HEK293 (cell line): ENCODE measurements around the gene PDLIM5.

Source experiments
- BCL6B ChIP-seq: fragments of 450-650 bp; formaldehyde crosslinking; IDR thresholded peaks from 2 replicates; pipeline ENCODE4 v1.5.1; 2017; ENCODE audit warnings: missing biosample characterization, missing genetic modification characterization
- EGR2 ChIP-seq: fragments of 450-650 bp; formaldehyde crosslinking; IDR thresholded peaks from 2 replicates; pipeline ENCODE4 v1.5.1; 2016; ENCODE audit warnings: low read depth, missing biosample characterization, missing genetic modification characterization
- GLI2 ChIP-seq: fragments of 450-650 bp; formaldehyde crosslinking; IDR thresholded peaks from 2 replicates; pipeline ENCODE4; 2017; ENCODE audit warnings: missing biosample characterization, missing genetic modification characterization, low read depth, borderline replicate concordance
- HOXC10 ChIP-seq: sonication (generic); formaldehyde crosslinking; IDR thresholded peaks from 2 replicates; pipeline ENCODE4 v1.8.1; 2023; ENCODE audit warnings: mild to moderate bottlenecking, missing genetic modification reagents
- KLF16 ChIP-seq: fragments of 450-650 bp; formaldehyde crosslinking; IDR thresholded peaks from 2 replicates; pipeline ENCODE4 v1.5.1; 2017; ENCODE audit warnings: missing biosample characterization, missing genetic modification characterization
- KLF7 ChIP-seq: fragments of 450-650 bp; formaldehyde crosslinking; IDR thresholded peaks from 2 replicates; pipeline ENCODE4 v1.5.1; 2016; ENCODE audit warnings: missing biosample characterization, missing genetic modification characterization, borderline replicate concordance
- KLF8 ChIP-seq: fragments of 450-650 bp; formaldehyde crosslinking; IDR thresholded peaks from 2 replicates; pipeline ENCODE4 v1.5.1; 2016; ENCODE audit warnings: missing biosample characterization, missing genetic modification characterization
- MZF1 ChIP-seq: fragments of 450-650 bp; formaldehyde crosslinking; IDR thresholded peaks from 2 replicates; pipeline ENCODE4 v1.5.1; 2017; ENCODE audit warnings: missing biosample characterization, missing genetic modification characterization, borderline replicate concordance
- PRDM1 ChIP-seq: fragments of 450-650 bp; formaldehyde crosslinking; IDR thresholded peaks from 2 replicates; pipeline ENCODE4; 2016; ENCODE audit warnings: missing biosample characterization, missing genetic modification characterization
- PRDM10 ChIP-seq: fragments of 450-650 bp; formaldehyde crosslinking; IDR thresholded peaks from 2 replicates; pipeline ENCODE4 v1.5.1; 2016; ENCODE audit warnings: missing biosample characterization, missing genetic modification characterization
- SP2 ChIP-seq: fragments of 450-650 bp; formaldehyde crosslinking; IDR thresholded peaks from 2 replicates; pipeline ENCODE4 v1.5.1; 2016; ENCODE audit warnings: missing biosample characterization, missing genetic modification characterization
- YY1 ChIP-seq: fragments of 450-650 bp; formaldehyde crosslinking; IDR thresholded peaks from 2 replicates; pipeline ENCODE4 v1.5.1; 2018; ENCODE audit warnings: missing biosample characterization, missing genetic modification characterization
- YY2 ChIP-seq: fragments of 450-650 bp; formaldehyde crosslinking; IDR thresholded peaks from 2 replicates; pipeline ENCODE4 v1.5.1; 2016; ENCODE audit warnings: missing biosample characterization, missing genetic modification characterization
- ZBTB17 ChIP-seq: fragments of 450-650 bp; formaldehyde crosslinking; IDR thresholded peaks from 2 replicates; pipeline ENCODE4 v1.5.1; 2016; ENCODE audit warnings: missing biosample characterization, missing genetic modification characterization
- ZBTB8A ChIP-seq: fragments of 450-650 bp; formaldehyde crosslinking; IDR thresholded peaks from 2 replicates; pipeline ENCODE4 v1.5.1; 2016; ENCODE audit warnings: missing biosample characterization, missing genetic modification characterization
- ZNF223 ChIP-seq: fragments of 450-650 bp; formaldehyde crosslinking; IDR thresholded peaks from 2 replicates; pipeline ENCODE4 v1.5.1; 2016; ENCODE audit warnings: missing biosample characterization, missing genetic modification characterization
- ZNF274 ChIP-seq, 2 experiments: fragments of 200-500 bp in 1 of 2; fragments of 450-650 bp in 1 of 2; sonication (Bioruptor generic) in 1 of 2; formaldehyde crosslinking in 1 of 2; IDR thresholded peaks; 2 replicates each; pipeline versions ENCODE4 v1.5.1 to v1.6.1; 2014 to 2016; ENCODE audit warnings: borderline replicate concordance in 1 of 2, inconsistent platforms in 1 of 2, low read length in 1 of 2, missing biosample characterization in 1 of 2, missing genetic modification characterization in 1 of 2
- ZNF324 ChIP-seq: fragments of 450-650 bp; formaldehyde crosslinking; IDR thresholded peaks from 2 replicates; pipeline ENCODE4 v1.5.1; 2016; ENCODE audit warnings: missing biosample characterization, missing genetic modification characterization
- ZNF362 ChIP-seq: fragments of 450-650 bp; formaldehyde crosslinking; IDR thresholded peaks from 2 replicates; pipeline ENCODE4 v1.5.1; 2016; ENCODE audit warnings: missing biosample characterization, missing genetic modification characterization
- ZNF433 ChIP-seq: fragments of 450-650 bp; formaldehyde crosslinking; IDR thresholded peaks from 2 replicates; pipeline ENCODE4 v1.5.1; 2016; ENCODE audit warnings: missing biosample characterization, missing genetic modification characterization, low read depth
- ZNF473 ChIP-seq: fragments of 450-650 bp; formaldehyde crosslinking; IDR thresholded peaks from 2 replicates; pipeline ENCODE4 v1.5.1; 2017; ENCODE audit warnings: missing biosample characterization, missing genetic modification characterization
- ZNF529 ChIP-seq: fragments of 450-650 bp; formaldehyde crosslinking; IDR thresholded peaks from 2 replicates; pipeline ENCODE4 v1.5.1; 2017; ENCODE audit warnings: missing genetic modification characterization, missing biosample characterization; ENCODE audit not compliant: insufficient replicate concordance
- ZNF555 ChIP-seq: fragments of 450-650 bp; formaldehyde crosslinking; conservative IDR thresholded peaks from 2 replicates; pipeline ENCODE4 v1.5.1; 2017; ENCODE audit warnings: missing biosample characterization, mild to moderate bottlenecking, missing genetic modification characterization, inconsistent platforms
- ZNF629 ChIP-seq: fragments of 450-650 bp; formaldehyde crosslinking; IDR thresholded peaks from 2 replicates; pipeline ENCODE4 v1.5.1; 2017; ENCODE audit warnings: missing biosample characterization, missing genetic modification characterization
- ZNF645 ChIP-seq: fragments of 450-650 bp; formaldehyde crosslinking; IDR thresholded peaks from 2 replicates; pipeline ENCODE4; 2016; ENCODE audit warnings: missing biosample characterization, missing genetic modification characterization
- ZNF664 ChIP-seq: fragments of 450-650 bp; formaldehyde crosslinking; IDR thresholded peaks from 2 replicates; pipeline ENCODE4 v1.5.1; 2016; ENCODE audit warnings: missing biosample characterization, missing genetic modification characterization
- ZNF692 ChIP-seq: fragments of 450-650 bp; formaldehyde crosslinking; IDR thresholded peaks from 2 replicates; pipeline ENCODE4 v1.5.1; 2016; ENCODE audit warnings: missing biosample characterization, missing genetic modification characterization
- ZNF701 ChIP-seq: fragments of 450-650 bp; formaldehyde crosslinking; IDR thresholded peaks from 2 replicates; pipeline ENCODE4 v1.5.1; 2016; ENCODE audit warnings: missing biosample characterization, missing genetic modification characterization
- ZNF830 ChIP-seq: fragments of 450-650 bp; IDR thresholded peaks from 2 replicates; pipeline ENCODE4 v1.5.0; 2018; ENCODE audit warnings: missing biosample characterization, missing genetic modification characterization, low read depth, mild to moderate bottlenecking, moderate library complexity
- ZNF837 ChIP-seq: fragments of 450-650 bp; formaldehyde crosslinking; IDR thresholded peaks from 2 replicates; pipeline ENCODE4 v1.5.1; 2016; ENCODE audit warnings: missing biosample characterization, missing genetic modification characterization

PDLIM5 gene

GRCh38 chr4:94653984-94654609, 202.4 kb downstream of the PDLIM5 start (continued):
- no peak for TF ChIP-seq PRDM10 (tag by site-specific recombination)
- no peak for TF ChIP-seq PRDM1 (tag by site-specific recombination)
- no peak for TF ChIP-seq ZNF473
- TF ChIP-seq ZNF362 (tag by site-specific recombination): 0 out of 2 replicates have a peak, but pooled peaks have one; percentile 19
- no peak for TF ChIP-seq ZNF324 (tag by site-specific recombination)
- TF ChIP-seq ZNF529: no peak
- no peak for TF ChIP-seq EGR2 (tag by site-specific recombination)
- no peak for TF ChIP-seq ZBTB8A
- TF ChIP-seq ZNF664 (tag by site-specific recombination): 0 out of 2 replicates have a peak, but pooled peaks have one; percentile 15
- 0 out of 2 replicates have a peak, but pooled peaks have one; percentile 38 for TF ChIP-seq ZNF692 (tag by site-specific recombination)
- TF ChIP-seq ZBTB17 (tag by site-specific recombination): no peak
- TF ChIP-seq HOXC10 (CRISPR knock-in tag): no peak
- TF ChIP-seq ZNF701 (tag by site-specific recombination): no peak
- no peak for TF ChIP-seq YY2 (tag by site-specific recombination)
- TF ChIP-seq KLF7 (tag by site-specific recombination): no peak
- no peak for TF ChIP-seq YY1
- TF ChIP-seq BCL6B: no peak
- no peak for TF ChIP-seq ZNF555 (tag by site-specific recombination)
- no peak for TF ChIP-seq ZNF645
- TF ChIP-seq KLF16 (tag by site-specific recombination): peak; percentile 40; the same call in 1 of the 2 replicates
- TF ChIP-seq ZNF629 (tag by site-specific recombination): peak; percentile 70
- no peak for TF ChIP-seq ZNF837 (tag by site-specific recombination)
- TF ChIP-seq ZNF274 (IDR thresholded peaks at IDR 0.05; ENCODE audit: low read length): no peak
- no peak for TF ChIP-seq ZNF274 (tag by site-specific recombination; IDR thresholded peaks at IDR 0.05; ENCODE audit: borderline replicate concordance)
- no peak for TF ChIP-seq GLI2 (tag by site-specific recombination)
- TF ChIP-seq SP2 (tag by site-specific recombination): no peak
- no peak for TF ChIP-seq KLF8 (tag by site-specific recombination)
- peak; percentile 58 for TF ChIP-seq MZF1
- no peak for TF ChIP-seq ZNF223 (tag by site-specific recombination)
- no peak for TF ChIP-seq ZNF830 (tag by site-specific recombination)
- no peak for TF ChIP-seq ZNF433 (tag by site-specific recombination)
